GM12875 (cell line): Measurements from ENCODE around the gene PLG.
"Not testable (repeated sequence)": the region's sequence is repeated elsewhere in the genome, so short reads cannot be mapped to it uniquely, and the experiment has no call there.

ENCODE experiments used
- H3K4me3 ChIP-seq: one replicate; pipeline ENCODE4 v1.5.1; 2011; ENCODE audit warnings: low read depth, low read length, control low read depth
- TF ChIP-seq, protein P1 (sequence below): IDR thresholded peaks from 2 replicates; pipeline ENCODE4 v1.5.1; 2011; ENCODE audit warnings: low read depth, mild to moderate bottlenecking, control low read depth, inconsistent platforms, low read length, moderate library complexity, borderline replicate concordance; ENCODE audit not compliant: insufficient read depth

PLG gene

DNA sequence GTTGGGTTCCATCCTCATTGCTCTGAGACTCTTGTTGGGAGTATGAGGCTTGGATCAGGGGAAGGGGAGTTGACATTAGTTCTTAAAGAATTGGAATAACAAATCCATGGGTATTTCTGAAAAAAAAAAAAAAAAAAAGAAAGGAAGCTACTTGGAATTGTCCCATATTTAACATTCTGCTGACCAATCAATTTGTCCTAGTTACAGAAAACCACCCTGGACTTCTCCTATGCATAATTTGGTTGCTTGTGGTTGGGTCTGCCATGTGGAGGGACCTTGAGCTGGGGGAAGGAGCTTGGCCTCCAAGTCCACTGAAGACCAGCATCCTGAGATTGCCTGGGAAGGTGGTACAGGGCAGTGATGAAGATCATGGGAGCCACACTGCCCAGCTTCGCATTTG, 32.6 kb downstream of the PLG start:
- H3K4me3 ChIP-seq: no peak overlapping the region
- TF ChIP-seq, protein P1, sequence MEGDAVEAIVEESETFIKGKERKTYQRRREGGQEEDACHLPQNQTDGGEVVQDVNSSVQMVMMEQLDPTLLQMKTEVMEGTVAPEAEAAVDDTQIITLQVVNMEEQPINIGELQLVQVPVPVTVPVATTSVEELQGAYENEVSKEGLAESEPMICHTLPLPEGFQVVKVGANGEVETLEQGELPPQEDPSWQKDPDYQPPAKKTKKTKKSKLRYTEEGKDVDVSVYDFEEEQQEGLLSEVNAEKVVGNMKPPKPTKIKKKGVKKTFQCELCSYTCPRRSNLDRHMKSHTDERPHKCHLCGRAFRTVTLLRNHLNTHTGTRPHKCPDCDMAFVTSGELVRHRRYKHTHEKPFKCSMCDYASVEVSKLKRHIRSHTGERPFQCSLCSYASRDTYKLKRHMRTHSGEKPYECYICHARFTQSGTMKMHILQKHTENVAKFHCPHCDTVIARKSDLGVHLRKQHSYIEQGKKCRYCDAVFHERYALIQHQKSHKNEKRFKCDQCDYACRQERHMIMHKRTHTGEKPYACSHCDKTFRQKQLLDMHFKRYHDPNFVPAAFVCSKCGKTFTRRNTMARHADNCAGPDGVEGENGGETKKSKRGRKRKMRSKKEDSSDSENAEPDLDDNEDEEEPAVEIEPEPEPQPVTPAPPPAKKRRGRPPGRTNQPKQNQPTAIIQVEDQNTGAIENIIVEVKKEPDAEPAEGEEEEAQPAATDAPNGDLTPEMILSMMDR: no peak

DNA sequence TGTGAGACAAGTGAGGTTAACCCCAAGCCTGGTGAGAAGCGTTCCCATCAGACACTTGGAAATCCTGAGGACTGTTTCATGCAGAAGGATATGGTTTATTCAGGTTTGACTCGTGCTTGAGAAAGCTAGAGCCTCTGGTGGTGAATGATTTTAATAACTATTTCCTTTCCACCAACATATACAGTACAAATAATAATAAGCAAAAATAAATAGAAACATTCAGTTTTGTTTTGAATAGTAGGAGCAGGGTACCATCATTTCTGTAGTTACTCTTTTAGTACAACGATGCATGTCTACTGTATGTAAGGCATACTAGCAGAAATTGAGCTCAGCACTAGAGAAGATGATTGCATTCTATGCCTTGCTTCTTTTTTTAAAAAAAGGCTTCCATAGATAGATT, 33.5 kb downstream of the PLG start:
- H3K4me3 ChIP-seq: no peak overlapping the region
- TF ChIP-seq, protein P1: no peak

DNA sequence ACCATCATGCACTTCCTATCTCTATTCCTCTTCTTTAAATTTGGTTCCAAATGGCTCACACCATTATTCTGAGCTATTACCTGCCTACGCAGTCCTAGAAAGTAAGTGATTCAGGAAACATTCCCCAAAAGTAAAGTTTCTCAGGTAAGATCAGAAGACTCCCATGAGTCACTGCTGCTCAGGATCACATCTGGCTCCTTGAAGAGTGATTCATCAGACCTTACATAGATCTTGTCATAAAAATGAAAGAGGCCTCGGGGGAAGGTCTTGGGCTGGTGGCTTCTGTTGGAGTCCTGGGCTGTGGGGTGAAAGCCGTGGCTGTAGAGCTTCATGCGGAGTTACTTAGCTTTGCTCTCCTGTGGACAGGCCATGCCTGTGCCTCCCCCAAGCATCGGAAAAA, 35.9 kb downstream of the PLG start:
- TF ChIP-seq, protein P1: no peak
- no peak overlapping the region for H3K4me3 ChIP-seq

DNA sequence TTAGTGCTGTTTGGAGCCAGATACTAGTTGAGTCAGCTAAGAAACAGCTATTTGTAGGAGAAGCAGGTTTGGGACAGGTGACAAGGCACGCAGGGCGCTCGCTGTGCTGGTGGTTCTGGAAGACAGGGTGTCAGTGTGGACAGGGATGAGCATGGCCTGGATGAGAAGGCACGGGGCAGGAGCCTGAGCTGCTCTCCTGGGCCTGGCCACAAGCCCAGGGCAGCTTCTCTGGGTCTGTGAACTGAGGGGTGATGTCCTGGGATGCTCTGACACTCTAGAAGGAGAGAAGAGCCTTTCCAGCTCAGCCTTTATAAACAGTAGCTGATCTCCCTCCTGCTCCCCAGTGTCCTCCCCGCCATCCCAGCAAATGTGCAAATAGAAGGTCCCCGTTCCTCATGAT, 37.9 kb downstream of the PLG start:
- TF ChIP-seq, protein P1: no peak

DNA sequence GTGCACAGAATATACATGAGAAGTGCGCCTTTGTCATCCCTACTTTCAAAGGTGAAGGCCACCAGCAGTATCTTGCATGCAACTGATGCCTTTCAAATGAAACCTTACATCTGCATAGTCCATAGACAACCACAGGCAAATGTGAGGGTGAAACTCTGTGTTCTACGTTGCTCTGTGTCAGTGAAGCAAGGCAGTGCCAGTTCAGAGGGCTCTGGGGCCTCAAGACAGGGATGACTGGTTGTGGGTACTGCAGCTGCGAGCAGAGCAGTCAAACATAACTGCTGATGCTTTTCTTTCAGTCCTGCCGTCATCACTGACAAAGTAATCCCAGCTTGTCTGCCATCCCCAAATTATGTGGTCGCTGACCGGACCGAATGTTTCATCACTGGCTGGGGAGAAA, 39.0 kb downstream of the PLG start:
- H3K4me3 ChIP-seq: not testable (repeated sequence)

More for the DNA sequence above, 37.9 kb downstream of the PLG start:
- H3K4me3 ChIP-seq: no peak overlapping the region

DNA sequence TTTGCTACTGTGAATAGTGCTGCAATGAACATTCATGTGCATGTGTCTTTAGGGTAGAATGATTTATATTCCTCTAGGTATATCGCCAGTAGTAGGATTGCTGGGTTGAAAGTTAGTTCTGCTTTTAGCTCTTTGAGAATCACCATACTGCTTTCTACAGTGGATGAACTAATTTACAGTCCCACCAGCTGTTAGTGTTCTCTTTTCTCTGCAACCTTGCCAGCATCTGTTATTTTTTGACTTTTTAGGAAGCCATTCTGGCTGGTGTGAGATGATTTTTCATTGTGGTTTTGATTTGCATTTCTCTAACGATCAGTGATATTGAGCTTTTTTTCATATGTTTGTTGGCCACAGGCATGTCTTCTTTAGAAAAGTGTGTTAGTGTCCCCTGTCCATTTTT, 40.0 kb downstream of the PLG start:
- no peak overlapping the region for H3K4me3 ChIP-seq
- TF ChIP-seq, protein P1: no peak

DNA sequence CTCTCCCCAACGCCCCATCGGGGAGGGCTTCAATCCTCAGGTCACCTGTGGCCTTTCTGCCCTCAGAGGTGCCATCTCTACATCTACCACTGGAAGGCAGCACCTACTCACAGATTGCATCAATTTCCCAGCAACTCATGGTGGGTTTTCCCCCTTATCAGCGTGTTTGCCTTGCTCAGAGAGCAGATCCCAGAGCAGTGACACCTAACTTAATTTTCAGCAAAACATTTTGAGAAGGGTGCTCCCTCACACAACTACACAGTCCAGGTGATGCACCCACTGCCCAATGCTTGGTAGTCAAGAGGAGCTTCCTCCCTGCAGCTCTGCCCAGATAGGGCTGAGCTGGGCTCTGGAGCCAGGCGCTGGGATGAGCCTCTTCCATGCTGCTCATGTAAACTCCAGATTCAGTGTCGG, 48.2 kb downstream of the PLG start:
- no peak overlapping the region for H3K4me3 ChIP-seq
- TF ChIP-seq, protein P1: peak; percentile 85

DNA sequence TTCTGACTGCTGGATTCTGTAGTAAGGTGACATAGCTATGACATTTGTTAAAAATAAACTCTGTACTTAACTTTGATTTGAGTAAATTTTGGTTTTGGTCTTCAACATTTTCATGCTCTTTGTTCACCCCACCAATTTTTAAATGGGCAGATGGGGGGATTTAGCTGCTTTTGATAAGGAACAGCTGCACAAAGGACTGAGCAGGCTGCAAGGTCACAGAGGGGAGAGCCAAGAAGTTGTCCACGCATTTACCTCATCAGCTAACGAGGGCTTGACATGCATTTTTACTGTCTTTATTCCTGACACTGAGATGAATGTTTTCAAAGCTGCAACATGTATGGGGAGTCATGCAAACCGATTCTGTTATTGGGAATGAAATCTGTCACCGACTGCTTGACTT, 51.2 kb downstream of the PLG start:
- not testable (repeated sequence) for H3K4me3 ChIP-seq
